Lung (tissue), 12 donors: ENCODE results near the gene GPRIN3. TPM values are rescaled to one million over a fixed set of nuclear protein-coding genes. Genes with fewer than 3 reads are reported as not detected.

Experiments used
- ATAC-seq: fragments of 200-7000 bp; cut with Tn5 transposase; one replicate; pipeline ENCODE4 v1.9.1; 2020; ENCODE audit warnings: moderate number of reproducible peaks; ENCODE audit not compliant: insufficient read depth, low FRiP score
- DNase-seq, 3 donors: peaks; one replicate each; pipeline ENCODE4 v3.0.0-alpha.2; 2013 to 2017
- H3K27ac ChIP-seq, 2 donors: one replicate each; pipeline ENCODE4 v1.5.1; 2013; ENCODE audit warnings: mild to moderate bottlenecking in 2 of 2, moderate library complexity in 2 of 2, control low read depth in 1 of 2, inconsistent platforms in 1 of 2, low read depth in 1 of 2, low read length in 1 of 2
- H3K27me3 ChIP-seq, 3 donors: one replicate each; pipeline ENCODE4 v1.5.1; 2013; ENCODE audit warnings: low read length in 2 of 3; ENCODE audit not compliant: control insufficient read depth in 3 of 3, insufficient read depth in 3 of 3
- H3K36me3 ChIP-seq, 4 donors: one replicate each; pipeline ENCODE4 v1.5.1; 2013; ENCODE audit warnings: low read length in 4 of 4, mild to moderate bottlenecking in 1 of 4, moderate library complexity in 1 of 4; ENCODE audit not compliant: control insufficient read depth in 4 of 4, insufficient read depth in 4 of 4
- H3K4me1 ChIP-seq, 5 donors: one replicate each; pipeline ENCODE4 v1.5.1; 2013; ENCODE audit warnings: low read length in 5 of 5, mild to moderate bottlenecking in 2 of 5, moderate library complexity in 1 of 5; ENCODE audit not compliant: control insufficient read depth in 5 of 5, insufficient read depth in 5 of 5
- H3K4me3 ChIP-seq: one replicate; pipeline ENCODE4 v1.5.1; 2013; ENCODE audit warnings: mild to moderate bottlenecking, control low read depth, moderate library complexity
- H3K9ac ChIP-seq, 2 donors: one replicate each; pipeline ENCODE4 v1.5.1; 2013; ENCODE audit warnings: low read length in 2 of 2, control low read depth in 1 of 2; ENCODE audit not compliant: insufficient read depth in 1 of 2
- H3K9me3 ChIP-seq, 4 donors: one replicate each; pipeline ENCODE4 v1.5.1; 2013; ENCODE audit warnings: low read length in 3 of 4, mild to moderate bottlenecking in 1 of 4, moderate library complexity in 1 of 4; ENCODE audit not compliant: control insufficient read depth in 4 of 4, insufficient read depth in 3 of 4
- CTCF ChIP-seq: IDR thresholded peaks from 2 replicates; pipeline ENCODE4 v1.5.1; 2012; ENCODE audit warnings: mild to moderate bottlenecking; ENCODE audit errors: control extremely low read depth, extremely low read depth
- WGBS, 2 donors: extraction: QIAGEN DNeasy Blood & Tissue Kit; methylation state at CpG; one replicate each; pipeline ENCODE4 v1.1.7; 2013; 5-methylcytosine and 5-hydroxymethylcytosine counted together
- polyA plus RNA-seq, 2 donors: library from polyadenylated mRNA; stranded (reverse); fragments of 200-250 nt; gene quantifications; one replicate each; pipeline ENCODE4 v1.2.1, GENCODE V29; 2013
- total RNA-seq, 2 donors: library from RNA; depleted of rRNA in 1 of 2; stranded (reverse); fragments of >200 nt in 1 of 2; gene quantifications; one replicate each; pipeline ENCODE4 v1.2.1, GENCODE V29; 2014 to 2021
- donor health status: control.
- donor health status: control.
- donor health status: Bipolar disorder and iron deficiency.
- donor health status: healthy.
- donor health status: DM: yes; HTN: yes; CAD: no.

The GPRIN3 gene
- total and polyA plus RNA-seq, 4 donors, result 1.6 to 14.4 (median 4.3) TPM

- H3K4me3 ChIP-seq, result no peak overlapping the region
- DNase-seq (no peak), ATAC-seq (no peak)
- H3K27me3 ChIP-seq, result no peaks in the 10 kb centered on the region
- no peak overlapping the region for H3K9ac ChIP-seq
- H3K4me1 ChIP-seq, result peaks cover 0 to 32% (median 0%) of the 10 kb centered on the region in 5 donors
- H3K36me3 ChIP-seq, result no peaks in the 10 kb centered on the region
- H3K9me3 ChIP-seq, result no peaks in the 10 kb centered on the region
- no peak for TF ChIP-seq CTCF
- peak overlapping the region; percentile 23 to 64 for H3K27ac ChIP-seq
- 77 to 87% methylated on average over 2 of the region's 2 CpGs for WGBS, 2 donors
These were observed 23.6 kb downstream of the GPRIN3 start for GRCh38 chr4:89284020-89284424.

DNA sequence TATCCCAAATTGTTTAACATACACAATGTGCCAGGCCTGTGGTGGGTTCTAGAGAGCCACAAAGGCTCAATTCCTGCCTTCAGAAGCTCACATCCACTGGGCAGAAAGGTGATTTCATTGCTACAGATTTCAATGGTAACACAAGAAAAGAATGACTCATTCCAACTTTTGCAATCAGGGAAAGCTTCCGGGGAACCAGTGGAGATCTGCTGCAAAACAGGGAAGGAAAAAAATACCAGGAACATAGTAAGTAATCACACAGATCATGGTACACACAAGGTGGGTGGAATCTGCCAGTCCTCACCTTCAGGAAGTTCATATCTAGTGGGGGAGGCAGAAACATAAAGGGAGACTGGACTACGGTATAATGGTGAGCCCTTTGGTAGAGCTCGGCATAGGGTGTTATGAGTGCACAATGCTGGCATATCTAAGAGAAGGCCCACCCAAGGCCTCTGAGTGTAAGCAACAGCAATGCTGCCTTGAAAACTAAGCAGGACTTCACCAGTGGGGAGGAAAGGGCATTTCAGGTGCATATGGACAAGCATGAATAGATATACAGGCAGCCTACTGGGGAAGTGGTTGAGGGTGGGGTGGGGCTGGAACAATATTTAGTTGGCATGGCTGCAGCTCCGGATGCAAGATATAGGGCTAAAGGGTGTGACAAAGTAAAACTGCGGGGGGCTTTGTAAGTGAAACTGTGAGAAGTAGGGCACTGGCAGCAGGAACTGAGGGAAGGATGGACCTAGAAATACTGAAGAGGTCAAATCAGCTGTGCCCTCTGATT is 24.2 kb downstream of the GPRIN3 start:
- no peak for DNase-seq
- 73 to 74% methylated on average over 5 of the region's 5 CpGs for WGBS, 2 donors
- no peaks in the 10 kb centered on the region for H3K9me3 ChIP-seq
- no peak overlapping the region for H3K9ac ChIP-seq
- H3K27me3 ChIP-seq, result no peaks in the 10 kb centered on the region
- H3K4me3 ChIP-seq, result no peak overlapping the region
- H3K36me3 ChIP-seq, result no peaks in the 10 kb centered on the region
- ATAC-seq, result no peak
- no peak for TF ChIP-seq CTCF
- H3K4me1 ChIP-seq, result peaks cover 0 to 26% (median 0%) of the 10 kb centered on the region in 5 donors
- H3K27ac ChIP-seq, result peak overlapping the region; percentile 64 to 73

DNA sequence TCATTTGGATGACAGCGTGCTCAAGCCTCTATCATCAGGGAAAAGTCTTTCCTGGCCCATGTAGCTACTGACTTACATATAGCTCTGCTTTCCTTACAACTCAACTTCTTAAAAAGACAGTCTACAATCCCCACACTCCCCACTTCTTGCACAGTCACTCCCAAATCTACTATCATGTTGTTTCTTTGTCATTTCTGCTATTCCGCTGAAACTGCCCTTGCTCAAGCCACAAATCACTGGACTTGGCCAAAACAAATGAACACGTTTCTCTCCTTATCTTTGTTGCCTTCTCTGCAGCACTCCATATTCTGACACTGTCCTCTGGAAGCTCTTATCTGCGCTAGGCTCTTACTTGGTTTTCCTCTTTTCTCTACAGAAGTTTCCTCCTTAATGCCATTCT is 28.2 kb downstream of the GPRIN3 start:
- H3K4me3 ChIP-seq, result no peak overlapping the region
- no peak for TF ChIP-seq CTCF
- H3K4me1 ChIP-seq, result peaks cover 0 to 25% (median 0%) of the 10 kb centered on the region in 5 donors
- no peak overlapping the region for H3K9ac ChIP-seq
- WGBS, 2 donors, result 73 to 78% methylated on average over 4 of the region's 4 CpGs
- ATAC-seq (no peak), DNase-seq (no peak)
- H3K9me3 ChIP-seq, result no peaks in the 10 kb centered on the region
- peak overlapping the region in 1 of 2 donors; percentile 51 for H3K27ac ChIP-seq
- H3K27me3 ChIP-seq, result no peaks in the 10 kb centered on the region
- no peaks in the 10 kb centered on the region for H3K36me3 ChIP-seq
